ENCODE results near the gene SLC30A2.

SLC30A2 gene

GRCh38 chr1:25999041-25999800 is 46.7 kb downstream of the SLC30A2 start:
- no peak for DNase-seq (ENCODE audit: low read depth)
- TF ChIP-seq CTCF (IDR thresholded peaks at IDR 0.05; ENCODE audit: low read length, missing control alignments) = no peak
- no peak overlapping the region for H3K4me3 ChIP-seq (replicated peaks; ENCODE audit: low read depth, low read length)

GRCh38 chr1:25997828-25998761 is 47.8 kb downstream of the SLC30A2 start, which contains the start of gene PAFAH2:
Gene PAFAH2, minus strand, starts transcription at chr1:25998063. Its CDS starts 7,247 bp downstream, at chr1:25990816.
- H3K4me3 ChIP-seq (replicated peaks; ENCODE audit: low read depth, low read length) = peak within 1 kb of the TSS; percentile 61
- DNase-seq (ENCODE audit: low read depth) = peak; percentile 100
- peak; percentile 92 for TF ChIP-seq CTCF (IDR thresholded peaks at IDR 0.05; ENCODE audit: low read length, missing control alignments)

GRCh38 chr1:25996966-25997827 is 48.7 kb downstream of the SLC30A2 start:
- peak; percentile 90 for DNase-seq (ENCODE audit: low read depth)
- peak overlapping the region; percentile 61 for H3K4me3 ChIP-seq (replicated peaks; ENCODE audit: low read depth, low read length)
- TF ChIP-seq CTCF (IDR thresholded peaks at IDR 0.05; ENCODE audit: low read length, missing control alignments) = no peak

GRCh38 chr1:25994402-25995150 is 51.3 kb downstream of the SLC30A2 start:
- no peak overlapping the region for H3K4me3 ChIP-seq (replicated peaks; ENCODE audit: low read depth, low read length)
- DNase-seq (ENCODE audit: low read depth) = no peak
- no peak for TF ChIP-seq CTCF (IDR thresholded peaks at IDR 0.05; ENCODE audit: low read length, missing control alignments)

GRCh38 chr1:25993197-25993951 is 52.5 kb downstream of the SLC30A2 start:
- TF ChIP-seq CTCF (IDR thresholded peaks at IDR 0.05; ENCODE audit: low read length, missing control alignments) = no peak
- H3K4me3 ChIP-seq (replicated peaks; ENCODE audit: low read depth, low read length) = no peak overlapping the region
- no peak for DNase-seq (ENCODE audit: low read depth)

Data from fibroblast of pulmonary artery (primary cell).